GM18873 (cell line): ENCODE data around the gene DUSP10.

ENCODE experiments used
- ATAC-seq: cut with Tn5 transposase; IDR thresholded peaks from one replicate; pipeline ENCODE4 v1.9.1; 2021; ENCODE audit warnings: mild to moderate bottlenecking, moderate library complexity, moderate number of reproducible peaks; ENCODE audit not compliant: unreplicated experiment, low FRiP score

The DUSP10 gene

GRCh38 chr1:221766210-221766609 lies 24.3 kb upstream of the DUSP10 start:
- ATAC-seq: no peak

GRCh38 chr1:221765527-221765926 lies 23.6 kb upstream of the DUSP10 start:
- no peak for ATAC-seq

DNA sequence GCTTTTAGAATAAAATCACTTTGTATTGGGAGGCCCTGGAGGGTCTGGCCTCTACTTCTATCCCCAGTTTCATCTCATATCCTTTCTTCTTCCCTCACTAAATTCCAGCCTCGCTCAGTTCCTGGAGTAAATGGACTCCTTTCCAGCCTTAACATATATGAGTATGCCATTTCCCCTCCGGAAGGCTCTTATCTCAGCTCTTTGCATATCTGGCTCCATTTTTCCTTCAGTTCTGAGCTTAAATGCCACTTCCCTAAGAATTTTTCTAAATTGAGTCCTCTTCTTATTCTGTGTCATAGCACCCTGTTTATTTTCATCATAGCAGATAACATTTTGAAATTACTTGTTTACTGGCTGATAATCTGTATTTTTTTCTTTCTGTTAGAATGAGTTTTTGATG lies 20.2 kb upstream of the DUSP10 start:
- ATAC-seq: no peak

DNA sequence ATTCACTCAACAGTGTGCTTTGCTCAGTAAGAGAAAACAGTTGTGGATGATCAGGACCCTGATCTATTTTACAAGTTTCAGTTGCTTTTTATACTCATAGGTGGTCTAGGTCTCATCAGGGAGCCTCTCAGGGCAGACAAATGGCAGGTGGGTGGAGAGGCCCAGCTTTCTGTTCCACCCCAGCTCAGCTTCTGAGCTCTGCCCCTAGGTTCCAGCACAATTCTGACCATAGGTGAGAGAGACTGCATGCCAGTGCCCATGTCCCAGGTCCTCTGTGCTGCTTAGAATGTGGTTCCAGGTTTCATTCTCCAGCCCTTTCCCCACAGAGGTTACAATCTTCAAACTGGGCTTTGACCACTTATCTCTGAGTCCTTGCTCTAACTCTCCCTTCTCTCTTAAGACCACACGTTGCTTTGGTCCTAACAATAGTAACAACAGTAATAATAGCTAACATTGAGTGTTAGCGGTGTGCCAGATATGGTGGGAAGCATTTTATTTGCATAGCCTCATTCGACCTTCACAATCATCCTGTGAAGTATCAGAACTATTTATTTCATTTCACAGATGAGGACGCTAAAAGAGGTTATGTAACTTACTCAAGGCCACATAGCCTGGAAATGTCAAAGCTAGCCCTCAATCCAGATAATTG lies 19.6 kb upstream of the DUSP10 start:
- ATAC-seq: peak; percentile 58

- no peak for ATAC-seq
These were observed 19.0 kb upstream of the DUSP10 start for GRCh38 chr1:221760911-221761310.

DNA sequence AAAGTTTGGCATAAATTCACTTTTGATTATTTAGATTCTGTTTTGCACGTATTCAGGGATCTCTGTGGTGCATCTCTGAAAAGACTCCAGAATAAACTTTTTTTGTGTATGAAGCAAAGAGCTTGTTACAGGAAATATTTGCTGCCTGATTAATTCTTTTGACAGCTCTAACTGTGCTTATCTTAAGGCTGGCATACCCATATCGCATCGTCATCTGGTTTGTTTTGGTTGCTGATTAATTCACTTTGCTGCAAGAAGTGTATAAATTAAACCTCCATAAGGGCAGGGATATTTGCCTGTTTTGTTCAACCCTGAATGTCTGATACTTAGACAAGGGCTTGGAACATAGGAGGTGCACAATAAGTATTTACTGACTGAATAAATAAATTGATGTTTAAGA lies 17.5 kb upstream of the DUSP10 start:
- ATAC-seq: no peak

DNA sequence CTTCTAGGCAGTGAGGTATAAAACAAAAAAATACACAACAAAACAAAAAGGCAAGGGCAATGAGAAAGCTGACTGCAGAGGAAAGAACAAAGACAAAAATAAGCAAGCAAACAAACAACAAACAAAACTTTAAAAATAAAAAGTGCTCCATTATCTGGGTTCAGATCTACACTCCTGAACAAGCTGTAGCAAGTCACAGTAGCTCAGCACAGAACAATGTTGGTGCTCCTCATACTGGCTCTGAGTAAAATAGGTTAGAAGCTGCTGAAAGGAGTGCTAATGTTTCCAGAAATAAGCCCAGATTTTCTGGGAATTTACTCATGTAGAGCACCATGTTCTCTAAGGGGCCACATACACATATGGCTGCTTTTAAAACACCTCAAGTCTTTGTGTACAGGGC lies 16.6 kb upstream of the DUSP10 start:
- ATAC-seq: no peak

DNA sequence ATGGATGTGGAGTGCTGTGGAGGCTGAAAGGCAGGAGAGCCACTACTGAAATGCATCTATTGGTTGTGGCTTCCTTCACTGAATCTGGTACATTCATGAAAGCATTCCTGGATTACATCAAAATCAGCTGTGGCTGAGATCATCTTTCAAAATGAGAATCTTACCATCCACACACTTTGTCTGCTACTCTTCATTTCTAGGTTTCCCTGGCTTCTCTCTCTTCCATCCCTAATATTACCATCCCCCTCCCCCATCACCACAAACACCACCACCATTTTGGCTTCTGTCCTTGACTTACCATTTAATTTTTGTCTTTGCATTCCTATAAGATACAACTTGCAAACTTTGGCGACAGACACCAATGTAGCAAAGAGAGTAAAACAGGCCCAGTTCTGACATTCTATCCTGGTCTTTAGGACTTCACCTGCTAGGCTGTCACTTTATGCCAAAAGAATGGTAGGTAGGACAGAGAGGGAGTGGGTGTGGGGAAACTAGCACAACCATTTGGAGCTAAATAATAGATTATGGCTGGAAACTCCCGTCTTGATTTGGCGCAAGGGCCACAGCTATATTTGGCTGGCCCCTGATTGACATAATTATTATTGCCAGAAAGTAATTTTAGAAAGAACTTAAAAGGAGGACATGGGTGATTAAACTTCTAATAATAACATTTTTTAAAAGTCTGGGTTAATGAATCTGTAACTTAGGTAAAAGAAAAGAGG lies 15.1 kb upstream of the DUSP10 start:
- no peak for ATAC-seq

GRCh38 chr1:221753828-221754188 lies 11.9 kb upstream of the DUSP10 start:
- peak; percentile 24 for ATAC-seq

- no peak for ATAC-seq
These were observed 9.5 kb upstream of the DUSP10 start for GRCh38 chr1:221751226-221751887.

DNA sequence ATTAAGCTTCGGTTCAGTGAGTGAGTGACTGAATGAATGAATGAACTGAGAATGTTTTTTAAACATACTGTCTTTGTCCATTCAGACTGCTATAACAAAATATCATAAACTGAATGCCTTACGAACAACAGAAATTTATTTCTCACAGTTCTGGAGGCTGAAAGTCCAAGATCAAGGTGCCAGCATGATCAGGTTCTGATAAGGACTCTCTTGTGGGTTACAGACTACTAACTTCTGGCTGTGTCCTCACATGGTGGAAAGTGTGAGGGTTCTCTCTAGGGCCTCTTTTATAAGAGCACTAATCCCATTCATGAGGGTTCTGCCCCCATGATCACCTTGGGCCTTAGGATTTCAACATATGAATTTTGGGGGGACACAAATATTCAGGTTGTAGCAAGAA lies 7.1 kb upstream of the DUSP10 start:
- ATAC-seq: no peak

DNA sequence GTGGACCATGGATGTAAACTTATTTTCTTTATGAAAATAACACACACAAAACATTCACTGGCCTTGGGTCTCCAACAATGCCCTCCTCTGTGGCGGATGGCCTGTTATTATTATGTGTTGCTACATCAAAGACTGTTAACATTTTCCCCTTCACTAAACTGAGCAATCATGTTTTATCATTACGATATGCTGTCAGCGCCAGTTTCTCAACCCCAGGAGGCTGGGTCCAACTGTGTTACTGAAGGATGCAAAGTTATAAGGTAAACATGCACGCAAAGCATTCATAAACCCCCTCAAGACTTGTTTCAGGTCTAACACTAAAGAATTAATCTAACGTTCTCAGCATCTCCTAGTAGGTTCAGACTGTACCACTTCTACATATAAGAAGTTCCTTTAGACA lies 6.0 kb upstream of the DUSP10 start:
- ATAC-seq: no peak

GRCh38 chr1:221743416-221744208 lies 1.7 kb upstream of the DUSP10 start:
- ATAC-seq: no peak

- peak; percentile 35 for ATAC-seq
These were observed 896 bp upstream of the DUSP10 start for GRCh38 chr1:221742555-221743415.

DNA sequence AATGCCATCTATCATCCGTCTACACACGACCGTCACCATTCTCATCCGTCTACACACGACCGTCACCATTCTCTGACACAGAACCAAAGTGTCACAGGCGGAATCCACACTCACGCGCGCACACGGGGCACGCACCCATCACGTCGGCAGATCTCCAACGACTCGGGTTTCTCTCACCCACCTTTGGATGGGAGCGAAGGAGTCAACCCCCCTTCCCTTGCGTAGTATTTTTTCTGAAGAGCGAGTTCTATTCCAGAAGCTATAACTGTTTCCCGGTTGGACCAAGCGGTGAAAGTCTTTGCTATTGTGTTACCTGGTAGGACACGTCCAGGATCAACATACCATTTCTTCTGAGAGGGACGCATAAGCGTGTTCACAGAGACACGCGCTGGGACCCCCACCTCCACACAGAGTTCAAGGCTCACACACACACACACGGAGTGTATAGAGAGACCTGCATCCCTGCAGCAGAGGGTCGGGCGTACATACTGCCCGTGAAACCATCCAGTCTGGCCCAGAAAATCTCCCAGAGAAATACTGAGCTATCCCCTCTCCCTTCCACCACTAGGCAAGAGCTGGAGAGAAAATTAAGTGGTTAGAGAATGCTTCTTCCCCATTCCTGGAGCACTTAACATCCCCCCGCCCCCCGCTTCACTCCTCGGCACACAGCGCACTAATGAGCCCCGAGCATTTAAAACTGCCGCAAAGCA lies 741 bp downstream of the DUSP10 start:
- no peak for ATAC-seq

- no peak for ATAC-seq
These were observed 1.4 kb downstream of the DUSP10 start for GRCh38 chr1:221740369-221740992.

- no peak for ATAC-seq
These were observed 2.2 kb downstream of the DUSP10 start for GRCh38 chr1:221739677-221740025.

DNA sequence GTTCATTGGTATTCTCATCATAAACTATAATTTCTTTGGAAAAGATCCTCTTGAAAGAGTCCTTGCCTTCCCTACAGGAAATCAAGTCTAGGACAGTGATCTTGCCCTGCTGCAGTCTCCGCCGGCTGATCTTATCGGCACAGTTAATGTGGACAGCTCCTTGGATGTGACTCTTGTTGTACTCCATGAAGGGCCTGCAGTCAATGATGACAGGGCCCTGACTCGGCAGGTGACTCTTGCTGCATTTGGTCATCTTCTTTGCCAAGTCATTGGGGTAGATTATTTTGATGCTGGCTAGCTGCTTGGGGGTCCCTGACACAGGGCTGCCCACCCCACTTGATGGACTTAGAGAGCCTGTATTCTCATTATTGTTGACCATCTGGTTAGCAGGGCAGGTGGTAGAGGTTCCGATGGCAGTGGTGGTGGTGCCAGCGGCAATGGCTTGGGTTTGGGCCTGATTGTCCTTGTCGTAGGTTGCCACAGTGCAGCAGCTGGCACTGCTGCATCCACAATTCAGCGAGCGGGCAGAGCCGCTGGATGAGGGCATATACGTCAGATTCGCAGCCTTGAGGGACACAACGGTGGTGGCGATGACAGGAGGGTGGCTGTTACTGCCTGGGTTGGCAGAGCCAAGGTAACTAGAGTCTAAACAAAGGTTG lies 2.7 kb downstream of the DUSP10 start:
- ATAC-seq: no peak

DNA sequence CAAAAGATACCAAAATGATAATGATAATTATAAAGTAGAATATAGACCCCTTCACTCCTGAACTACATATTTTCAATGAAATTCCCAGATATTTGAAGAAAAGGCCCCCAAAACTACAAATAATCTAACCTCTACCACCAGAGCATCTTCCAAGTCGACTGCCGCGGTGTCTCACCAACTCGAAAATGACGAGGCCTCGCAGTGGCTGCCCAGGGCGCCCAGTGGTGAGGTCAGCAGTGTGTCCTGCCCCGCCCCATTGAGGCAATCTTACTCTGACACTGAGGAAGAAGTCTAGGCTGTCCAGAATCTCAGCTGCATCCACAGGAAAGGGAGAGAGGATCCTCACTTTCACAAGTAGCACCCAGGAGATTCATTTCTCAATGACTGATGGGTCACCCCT lies 5.2 kb downstream of the DUSP10 start:
- no peak for ATAC-seq
